ENCODE measurements around the gene PAPPA2. TPM values are rescaled to one million over a fixed set of nuclear protein-coding genes. Genes with fewer than 3 reads are reported as not detected.

PAPPA2 gene
- total RNA-seq, 4 donors from 2014 or later = 0.07 to 0.97 (median 0.14) TPM

DNA sequence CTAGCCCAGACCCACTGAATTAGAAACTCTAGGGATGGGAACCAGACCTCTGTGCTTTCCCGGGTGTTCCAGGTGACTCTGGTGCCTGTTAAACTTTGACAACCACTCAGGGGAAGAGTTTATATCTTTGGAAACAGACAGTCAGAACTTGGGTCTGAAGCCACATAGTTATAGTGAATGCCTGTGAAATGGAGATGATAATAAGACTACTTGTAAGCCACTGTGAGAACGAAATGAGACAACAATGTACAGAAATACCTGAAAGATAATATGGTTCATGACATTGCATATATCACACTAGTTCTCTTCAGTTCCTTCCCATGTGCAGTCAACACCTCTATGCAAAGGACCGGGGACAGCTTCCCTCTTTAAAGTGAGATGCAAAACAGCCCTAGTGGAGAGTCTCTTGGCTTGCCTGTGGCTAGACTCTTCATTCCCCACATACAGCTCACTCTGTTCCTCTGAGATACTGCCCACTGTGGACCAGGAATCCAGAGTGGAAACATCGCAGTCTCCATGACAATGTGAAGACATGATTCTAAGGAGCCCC lies 414.1 kb downstream of the PAPPA2 start:
- intact Hi-C loops (cut with DNase I; ENCODE audit: low total_unique reads) = no loop called here
- DNase-seq (ENCODE audit: low spot score in 2 of 2) = no peak
- H3K4me3 ChIP-seq (ENCODE audit: low read depth, poor library complexity, severe bottlenecking) = no peak overlapping the region
- TF ChIP-seq, protein P1, sequence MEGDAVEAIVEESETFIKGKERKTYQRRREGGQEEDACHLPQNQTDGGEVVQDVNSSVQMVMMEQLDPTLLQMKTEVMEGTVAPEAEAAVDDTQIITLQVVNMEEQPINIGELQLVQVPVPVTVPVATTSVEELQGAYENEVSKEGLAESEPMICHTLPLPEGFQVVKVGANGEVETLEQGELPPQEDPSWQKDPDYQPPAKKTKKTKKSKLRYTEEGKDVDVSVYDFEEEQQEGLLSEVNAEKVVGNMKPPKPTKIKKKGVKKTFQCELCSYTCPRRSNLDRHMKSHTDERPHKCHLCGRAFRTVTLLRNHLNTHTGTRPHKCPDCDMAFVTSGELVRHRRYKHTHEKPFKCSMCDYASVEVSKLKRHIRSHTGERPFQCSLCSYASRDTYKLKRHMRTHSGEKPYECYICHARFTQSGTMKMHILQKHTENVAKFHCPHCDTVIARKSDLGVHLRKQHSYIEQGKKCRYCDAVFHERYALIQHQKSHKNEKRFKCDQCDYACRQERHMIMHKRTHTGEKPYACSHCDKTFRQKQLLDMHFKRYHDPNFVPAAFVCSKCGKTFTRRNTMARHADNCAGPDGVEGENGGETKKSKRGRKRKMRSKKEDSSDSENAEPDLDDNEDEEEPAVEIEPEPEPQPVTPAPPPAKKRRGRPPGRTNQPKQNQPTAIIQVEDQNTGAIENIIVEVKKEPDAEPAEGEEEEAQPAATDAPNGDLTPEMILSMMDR (IDR thresholded peaks at IDR 0.05) = no peak
- no peak for TF ChIP-seq POLR2A (IDR thresholded peaks at IDR 0.05)
- 85 to 88% methylated on average over 4 of the region's 4 CpGs for WGBS, 2 donors

DNA sequence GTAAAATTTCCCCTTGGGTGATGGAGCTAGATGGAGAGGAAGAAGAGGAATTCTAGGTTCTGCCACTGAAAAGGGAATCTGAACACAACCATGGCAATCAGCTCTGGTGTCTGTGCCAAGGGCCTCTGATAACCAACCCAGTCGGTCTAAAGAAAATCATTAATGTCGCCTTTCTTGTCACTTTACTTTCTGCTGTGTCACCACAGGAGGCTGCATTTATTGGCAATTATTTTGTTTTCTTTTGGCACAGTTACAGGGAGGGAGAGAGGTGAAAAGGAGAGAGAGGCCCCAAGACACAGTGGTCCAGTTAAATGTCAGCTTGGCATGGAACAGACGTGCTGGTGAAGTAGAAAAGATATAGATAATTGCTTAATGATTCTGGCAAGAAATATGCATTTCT lies 414.6 kb downstream of the PAPPA2 start:
- TF ChIP-seq POLR2A (IDR thresholded peaks at IDR 0.05) = no peak
- 78 to 82% methylated on average over 3 of the region's 3 CpGs for WGBS, 2 donors
- intact Hi-C loops (cut with DNase I; ENCODE audit: low total_unique reads) = no loop called here
- no peak overlapping the region for H3K4me3 ChIP-seq (ENCODE audit: low read depth, poor library complexity, severe bottlenecking)
- no peak for DNase-seq (ENCODE audit: low spot score in 2 of 2)

DNA sequence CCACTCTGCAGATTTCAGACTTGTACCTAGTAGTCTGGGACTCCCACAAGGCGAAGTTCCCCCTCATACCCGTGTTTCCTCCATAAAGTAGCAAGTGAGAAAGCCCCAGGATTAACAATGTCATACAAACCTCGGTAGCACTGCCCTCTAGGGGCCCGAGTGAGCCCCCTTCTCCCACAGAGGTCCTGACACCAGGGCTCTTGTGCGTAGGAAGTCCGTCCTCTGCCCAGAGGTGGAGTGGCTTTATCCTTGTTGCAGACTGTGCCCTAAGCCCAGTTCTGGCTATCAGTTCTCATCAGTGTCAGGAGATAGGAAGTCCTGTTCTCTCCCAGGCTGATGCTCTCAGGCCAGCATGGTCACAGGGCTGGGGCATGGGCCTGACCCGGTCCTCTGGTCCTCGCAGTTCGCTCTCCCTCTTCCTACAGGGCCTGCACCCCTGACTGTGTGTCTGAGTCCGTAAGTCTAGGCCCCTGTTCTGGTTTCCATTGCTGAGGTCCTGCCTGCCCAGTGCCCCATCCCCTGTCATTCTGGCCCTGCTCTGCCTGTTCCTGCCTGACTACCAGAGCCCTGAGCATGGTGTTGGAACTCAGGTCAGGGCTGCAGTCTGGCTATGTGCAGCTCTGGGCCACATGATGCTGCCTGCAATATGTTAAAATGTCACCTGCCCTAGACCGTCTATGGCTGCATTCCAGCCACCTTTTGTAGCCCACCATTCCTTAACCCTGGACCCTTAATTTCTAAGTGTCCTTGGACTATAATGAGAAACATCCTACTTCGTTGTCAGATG lies 416.0 kb downstream of the PAPPA2 start:
- intact Hi-C loops (cut with DNase I; ENCODE audit: low total_unique reads) = no loop called here
- 84 to 89% methylated on average over 9 to 12 of the region's 12 CpGs for WGBS, 2 donors
- TF ChIP-seq POLR2A (IDR thresholded peaks at IDR 0.05) = no peak
- TF ChIP-seq, protein P1 (IDR thresholded peaks at IDR 0.05) = no peak
- no peak overlapping the region for H3K4me3 ChIP-seq (ENCODE audit: low read depth, poor library complexity, severe bottlenecking)
- no peak for DNase-seq (ENCODE audit: low spot score in 2 of 2)

DNA sequence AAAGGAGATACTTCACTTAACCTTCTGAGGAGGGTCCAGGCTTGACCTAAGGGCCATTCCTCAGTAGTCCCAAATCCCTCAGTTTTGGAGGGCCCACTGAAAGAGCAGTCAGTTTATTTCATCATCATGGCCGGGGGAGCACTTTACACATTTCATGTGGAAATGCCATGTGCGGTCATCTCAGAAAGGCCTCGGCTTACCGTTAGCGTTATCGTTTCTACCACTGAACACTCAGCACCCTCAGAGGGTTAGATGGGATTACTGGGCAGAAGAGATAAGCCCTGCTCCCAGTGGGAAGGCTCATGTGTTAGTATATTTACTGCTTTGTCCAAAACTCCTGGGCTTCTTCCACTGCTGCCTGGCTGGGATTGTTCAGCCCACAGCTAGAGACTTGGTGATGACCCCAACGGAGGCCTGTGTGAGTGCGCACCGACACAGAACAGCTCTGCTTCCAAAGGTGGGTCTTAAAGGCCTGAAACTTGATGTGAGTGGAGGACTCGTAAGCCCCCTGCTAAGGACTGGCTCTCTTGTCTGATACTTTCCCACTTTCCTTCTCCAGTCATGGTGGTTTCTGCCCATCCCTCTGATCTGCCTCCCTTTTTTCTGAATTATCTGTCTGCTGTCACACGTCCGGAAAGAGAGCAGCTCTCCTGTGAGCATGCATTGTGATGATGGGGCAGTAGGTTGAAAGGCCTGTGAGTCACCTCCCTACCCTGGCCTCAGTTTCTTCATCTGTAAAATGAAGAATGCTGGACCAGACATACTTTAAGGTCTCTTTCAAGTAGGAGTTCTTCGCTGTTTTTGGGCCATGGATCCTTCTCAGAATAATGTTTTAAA lies 417.0 kb downstream of the PAPPA2 start:
- no peak for TF ChIP-seq POLR2A (IDR thresholded peaks at IDR 0.05)
- TF ChIP-seq, protein P1 (IDR thresholded peaks at IDR 0.05) = no peak
- intact Hi-C loops (cut with DNase I; ENCODE audit: low total_unique reads) = no loop called here
- WGBS, 2 donors = 92 to 94% methylated on average over 13 of the region's 13 CpGs
- no peak overlapping the region for H3K4me3 ChIP-seq (ENCODE audit: low read depth, poor library complexity, severe bottlenecking)
- no peak for DNase-seq (ENCODE audit: low spot score in 2 of 2)

DNA sequence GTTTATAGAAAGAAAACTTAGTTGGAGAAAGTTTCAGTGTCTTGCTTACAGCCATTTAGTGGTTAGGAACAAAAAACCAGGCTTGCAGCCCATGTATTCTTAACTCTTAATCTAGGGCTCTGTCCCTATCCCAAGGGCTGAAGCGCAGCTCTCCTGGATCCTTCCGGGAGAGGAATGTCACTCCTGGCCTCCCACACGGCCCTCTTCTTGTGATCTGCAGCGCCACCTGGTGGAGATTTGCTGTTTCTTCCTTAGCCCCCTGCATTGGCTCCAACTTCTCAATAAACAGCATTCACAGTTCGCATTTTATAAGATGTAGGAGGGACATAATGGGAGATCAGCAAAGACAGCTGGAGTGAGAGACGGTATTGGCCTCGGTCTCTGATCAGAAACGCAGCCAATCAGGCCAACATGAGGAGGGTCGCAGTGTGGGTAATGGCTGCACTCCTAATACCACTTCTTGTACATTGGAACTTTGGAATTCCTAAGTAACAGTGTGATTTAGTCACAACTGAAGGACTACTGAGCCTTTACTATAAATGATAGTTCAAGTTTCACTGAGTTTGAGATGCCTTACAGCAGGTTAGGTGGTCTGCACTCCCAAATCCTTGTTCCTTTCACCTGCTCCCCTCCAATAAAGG lies 418.1 kb downstream of the PAPPA2 start:
- 16 to 19% methylated on average over 9 of the region's 9 CpGs for WGBS, 2 donors
- DNase-seq (ENCODE audit: low spot score in 2 of 2) = peak; percentile 52 to 93
- TF ChIP-seq POLR2A (IDR thresholded peaks at IDR 0.05) = no peak
- TF ChIP-seq, protein P1 (IDR thresholded peaks at IDR 0.05) = peak in 1 of 3 donors; percentile 46
- H3K4me3 ChIP-seq (ENCODE audit: low read depth, poor library complexity, severe bottlenecking) = no peak overlapping the region
- intact Hi-C loops (cut with DNase I; ENCODE audit: low total_unique reads) = no loop called here

All from lower leg skin (tissue), 4 donors.